ENCODE data around the gene AGBL4. TPM values are rescaled to one million over a fixed set of nuclear protein-coding genes. Genes with fewer than 3 reads are reported as not detected.

The AGBL4 gene
- total RNA-seq, 1 donor from 2014 or later, result not detected

GRCh38 chr1:48652334-48652733, 1371.4 kb downstream of the AGBL4 start:
- Mint-ChIP-seq H3K9me3 (ENCODE audit: unreplicated experiment) (no peaks in the 10 kb centered on the region), H3K4me1 (ENCODE audit: unreplicated experiment) (no peaks in the 10 kb centered on the region), H3K4me3 (ENCODE audit: unreplicated experiment) (no peak overlapping the region), H3K27ac (ENCODE audit: unreplicated experiment) (no peak overlapping the region), H3K27me3 (ENCODE audit: unreplicated experiment) (no peaks in the 10 kb centered on the region), H3K36me3 (ENCODE audit: unreplicated experiment) (no peaks in the 10 kb centered on the region)
- TF ChIP-seq CTCF (IDR thresholded peaks at IDR 0.05), result no peak
- DNase-seq (ENCODE audit: extremely low spot score, unreplicated experiment), result no peak

GRCh38 chr1:48649880-48650279, 1373.9 kb downstream of the AGBL4 start:
- Mint-ChIP-seq H3K36me3 (ENCODE audit: unreplicated experiment) (no peaks in the 10 kb centered on the region), H3K4me3 (ENCODE audit: unreplicated experiment) (no peak overlapping the region), H3K27ac (ENCODE audit: unreplicated experiment) (no peak overlapping the region), H3K27me3 (ENCODE audit: unreplicated experiment) (no peaks in the 10 kb centered on the region), H3K4me1 (ENCODE audit: unreplicated experiment) (no peaks in the 10 kb centered on the region), H3K9me3 (ENCODE audit: unreplicated experiment) (no peaks in the 10 kb centered on the region)
- TF ChIP-seq CTCF (IDR thresholded peaks at IDR 0.05), result no peak
- no peak for DNase-seq (ENCODE audit: extremely low spot score, unreplicated experiment)

- no peak for DNase-seq (ENCODE audit: extremely low spot score, unreplicated experiment)
- Mint-ChIP-seq H3K4me3 (ENCODE audit: unreplicated experiment) (no peak overlapping the region), H3K4me1 (ENCODE audit: unreplicated experiment) (no peaks in the 10 kb centered on the region), H3K27ac (ENCODE audit: unreplicated experiment) (no peak overlapping the region), H3K36me3 (ENCODE audit: unreplicated experiment) (no peaks in the 10 kb centered on the region), H3K9me3 (ENCODE audit: unreplicated experiment) (no peaks in the 10 kb centered on the region), H3K27me3 (ENCODE audit: unreplicated experiment) (no peaks in the 10 kb centered on the region)
- TF ChIP-seq CTCF (IDR thresholded peaks at IDR 0.05), result no peak
Measured at GRCh38 chr1:48645883-48646282, 1377.9 kb downstream of the AGBL4 start.

- Mint-ChIP-seq H3K4me3 (ENCODE audit: unreplicated experiment) (no peak overlapping the region), H3K27me3 (ENCODE audit: unreplicated experiment) (no peaks in the 10 kb centered on the region), H3K27ac (ENCODE audit: unreplicated experiment) (no peak overlapping the region), H3K36me3 (ENCODE audit: unreplicated experiment) (no peaks in the 10 kb centered on the region), H3K9me3 (ENCODE audit: unreplicated experiment) (no peaks in the 10 kb centered on the region), H3K4me1 (ENCODE audit: unreplicated experiment) (no peaks in the 10 kb centered on the region)
- no peak for DNase-seq (ENCODE audit: extremely low spot score, unreplicated experiment)
- TF ChIP-seq CTCF (IDR thresholded peaks at IDR 0.05), result no peak
Measured at GRCh38 chr1:48644905-48645605, 1378.7 kb downstream of the AGBL4 start.

- H3K9me3 Mint-ChIP-seq (ENCODE audit: unreplicated experiment), result no peaks in the 10 kb centered on the region
- no peaks in the 10 kb centered on the region for H3K4me1 Mint-ChIP-seq (ENCODE audit: unreplicated experiment)
- TF ChIP-seq CTCF (IDR thresholded peaks at IDR 0.05), result no peak
- H3K27me3 Mint-ChIP-seq (ENCODE audit: unreplicated experiment), result no peaks in the 10 kb centered on the region
- no peak overlapping the region for H3K4me3 Mint-ChIP-seq (ENCODE audit: unreplicated experiment)
- no peak overlapping the region for H3K27ac Mint-ChIP-seq (ENCODE audit: unreplicated experiment)
- no peaks in the 10 kb centered on the region for H3K36me3 Mint-ChIP-seq (ENCODE audit: unreplicated experiment)
- no peak for DNase-seq (ENCODE audit: extremely low spot score, unreplicated experiment)
Measured at GRCh38 chr1:48644190-48644900, 1379.4 kb downstream of the AGBL4 start.

Measured in osteocyte (in vitro differentiated cells).